Measurements from ENCODE around the gene TENT4A. TPM values are rescaled to one million over a fixed set of nuclear protein-coding genes. Genes with fewer than 3 reads are reported as not detected.

The TENT4A gene
- total RNA-seq, 1 experiment from 2014 or later: 29.6 TPM

DNA sequence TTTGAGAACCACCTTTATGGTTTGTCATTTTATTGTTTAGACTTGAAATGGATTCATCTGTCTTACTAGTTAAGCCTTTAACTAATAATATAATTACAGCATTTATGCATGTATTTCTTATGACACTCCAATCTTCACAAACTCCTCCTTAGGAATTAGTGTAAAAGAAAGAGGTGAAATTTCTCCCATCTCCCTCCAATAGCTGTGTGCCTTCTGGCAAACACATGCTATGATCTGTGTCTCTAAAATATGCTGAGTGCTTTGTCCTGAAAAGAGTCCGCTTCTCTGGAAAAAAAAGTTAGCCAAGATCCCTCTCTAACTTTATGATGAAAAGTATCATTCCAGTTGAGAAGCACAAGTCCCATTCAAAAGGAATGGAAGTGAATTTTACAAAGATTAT, 13.9 kb upstream of the TENT4A start:
- ChIA-PET POLR2A (no interaction called here), CTCF (no interaction called here)
- no peak overlapping the region for H3K4me3 ChIP-seq (ENCODE audit: low read depth in 2 of 2, low read length in 2 of 2)
- peaks cover 9% of the 10 kb centered on the region for H3K27me3 ChIP-seq (ENCODE audit: control insufficient read depth, insufficient read depth, low read length)
- no peaks in the 10 kb centered on the region for H3K36me3 ChIP-seq (ENCODE audit: control insufficient read depth, insufficient read depth, low read length)
- H3K27ac ChIP-seq (ENCODE audit: low read length): no peak overlapping the region
- BruUV-seq (replicated peaks): no TSS peak
- DNase-seq (ENCODE audit: low read depth, low spot score) (no peak), ATAC-seq (no peak)
- in situ Hi-C loops (cut with HindIII; ENCODE audit: low pct_unique_long_range_greater_than_20kb, low sequenced_read_pairs): no loop called here
- intact Hi-C loops (cut with micrococcal nuclease; ENCODE audit: unreplicated experiment): no loop called here
- TF ChIP-seq POLR2AphosphoS5 (IDR thresholded peaks at IDR 0.05; ENCODE audit: low read depth, low read length): no peak
- no peak for TF ChIP-seq SIN3A (IDR thresholded peaks at IDR 0.05; ENCODE audit: borderline replicate concordance, insufficient read depth, low read depth, low read length)
- no peak for TF ChIP-seq TCF7L2 (IDR thresholded peaks at IDR 0.05; ENCODE audit: low read depth, low read length)
- TF ChIP-seq CTCF (IDR thresholded peaks at IDR 0.05): no peak
- no peak for TF ChIP-seq REST (IDR thresholded peaks at IDR 0.05; ENCODE audit: insufficient read depth in 1 of 2, low read depth in 2 of 2, low read length in 1 of 2)
- H3K9me3 ChIP-seq (ENCODE audit: control insufficient read depth, insufficient read depth, low read depth, low read length): no peaks in the 10 kb centered on the region
- no peaks in the 10 kb centered on the region for H3K4me1 ChIP-seq (ENCODE audit: control insufficient read depth, insufficient read depth, low read length)

DNA sequence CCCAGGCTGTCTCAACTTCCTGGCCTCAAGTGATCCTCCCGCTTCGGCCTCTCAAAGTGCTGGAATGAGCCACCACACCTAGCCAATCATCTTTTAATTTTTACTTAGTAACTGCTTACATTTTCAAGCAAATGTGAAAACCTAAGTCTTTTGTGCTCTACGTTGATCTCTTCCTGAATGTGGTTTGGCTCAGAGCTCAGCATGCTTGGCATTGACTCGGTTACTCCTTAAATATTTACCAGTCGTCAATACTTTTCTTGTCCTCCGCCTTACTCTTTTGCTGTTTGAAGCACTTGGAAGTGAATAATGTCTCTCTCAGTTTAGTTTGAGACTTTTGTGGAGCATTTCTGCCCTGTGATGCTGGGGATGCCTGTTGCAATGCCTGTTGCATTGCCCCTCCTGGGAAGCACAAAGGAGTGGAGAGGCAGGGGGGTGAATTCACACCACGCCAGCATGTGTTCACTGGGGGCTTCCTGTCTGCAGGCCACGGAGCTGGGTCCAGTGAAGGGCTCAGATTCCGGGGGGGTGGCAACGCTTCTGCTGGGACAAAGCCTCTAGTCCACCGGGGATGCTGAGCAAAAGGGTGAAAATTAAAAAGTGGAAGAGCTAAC, 13.1 kb upstream of the TENT4A start:
- intact Hi-C loops (cut with micrococcal nuclease; ENCODE audit: unreplicated experiment): no loop called here
- no peak for TF ChIP-seq SIN3A (IDR thresholded peaks at IDR 0.05; ENCODE audit: borderline replicate concordance, insufficient read depth, low read depth, low read length)
- TF ChIP-seq POLR2AphosphoS5 (IDR thresholded peaks at IDR 0.05; ENCODE audit: low read depth, low read length): no peak
- TF ChIP-seq REST (IDR thresholded peaks at IDR 0.05; ENCODE audit: insufficient read depth in 1 of 2, low read depth in 2 of 2, low read length in 1 of 2): no peak
- TF ChIP-seq TCF7L2 (IDR thresholded peaks at IDR 0.05; ENCODE audit: low read depth, low read length): no peak
- TF ChIP-seq CTCF (IDR thresholded peaks at IDR 0.05): no peak
- ChIA-PET CTCF (no interaction called here), POLR2A (interaction anchor here (0.6 kb wide), 1 partner anchor 67 kb away, joined by 3 read pairs; the partner anchor contains the start of gene SRD5A1)
- ATAC-seq (no peak), DNase-seq (ENCODE audit: low read depth, low spot score) (no peak)
- in situ Hi-C loops (cut with HindIII; ENCODE audit: low pct_unique_long_range_greater_than_20kb, low sequenced_read_pairs): no loop called here
- Histone ChIP-seq H3K9me3 (ENCODE audit: control insufficient read depth, insufficient read depth, low read depth, low read length) (no peaks in the 10 kb centered on the region), H3K36me3 (ENCODE audit: control insufficient read depth, insufficient read depth, low read length) (no peaks in the 10 kb centered on the region), H3K4me1 (ENCODE audit: control insufficient read depth, insufficient read depth, low read length) (no peaks in the 10 kb centered on the region), H3K4me3 (ENCODE audit: low read depth in 2 of 2, low read length in 2 of 2) (no peak overlapping the region), H3K27me3 (ENCODE audit: control insufficient read depth, insufficient read depth, low read length) (peaks cover 9% of the 10 kb centered on the region), H3K27ac (ENCODE audit: low read length) (no peak overlapping the region)
- BruUV-seq (replicated peaks): no TSS peak
